Stimulated activated naive CD4-positive, alpha-beta T cell treated with Interleukin-2 at 50 U/mL for 16 hours (primary cell): ENCODE measurements around the gene AP3M1.

Source experiments
- DNase-seq: peaks from one replicate; lab custom pipeline; 2025; lab: John Stamatoyannopoulos, UW

The AP3M1 gene

DNA sequence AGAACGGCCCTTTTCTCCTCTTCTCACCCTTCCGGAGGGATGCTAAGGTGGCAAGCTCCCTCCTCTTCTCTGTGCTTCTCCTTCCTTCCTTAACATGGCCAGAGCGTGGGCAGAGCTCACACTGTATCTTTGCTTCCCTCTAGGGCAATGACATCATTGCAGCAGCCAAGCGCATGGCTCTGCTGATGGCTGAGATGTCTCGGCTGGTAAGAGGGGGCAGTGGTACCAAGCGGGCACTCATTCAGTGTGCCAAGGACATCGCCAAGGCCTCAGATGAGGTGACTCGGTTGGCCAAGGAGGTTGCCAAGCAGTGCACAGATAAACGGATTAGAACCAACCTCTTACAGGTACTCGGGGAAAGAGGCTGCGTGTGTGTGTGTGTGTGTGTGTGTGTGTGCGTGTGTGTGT lies 36.6 kb downstream of the AP3M1 start:
- no peak for DNase-seq

- no peak for DNase-seq
Observed at GRCh38 chr10:74113546-74113945, 37.1 kb downstream of the AP3M1 start.

DNA sequence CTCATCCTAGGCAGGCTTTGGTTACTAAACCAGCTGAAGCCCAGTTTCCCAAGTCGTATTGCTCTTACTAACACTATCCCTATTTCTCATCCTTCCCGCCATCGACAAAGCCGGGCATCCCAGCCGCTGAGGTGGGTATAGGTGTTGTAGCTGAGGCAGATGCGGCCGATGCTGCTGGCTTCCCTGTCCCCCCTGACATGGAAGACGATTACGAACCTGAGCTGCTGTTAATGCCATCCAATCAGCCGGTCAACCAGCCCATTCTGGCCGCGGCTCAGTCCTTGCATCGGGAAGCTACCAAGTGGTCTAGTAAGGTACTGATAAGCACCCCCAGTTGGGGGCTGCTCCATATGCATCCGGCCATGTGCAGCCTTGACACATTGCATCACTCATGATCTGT lies 38.8 kb downstream of the AP3M1 start:
- no peak for DNase-seq

DNA sequence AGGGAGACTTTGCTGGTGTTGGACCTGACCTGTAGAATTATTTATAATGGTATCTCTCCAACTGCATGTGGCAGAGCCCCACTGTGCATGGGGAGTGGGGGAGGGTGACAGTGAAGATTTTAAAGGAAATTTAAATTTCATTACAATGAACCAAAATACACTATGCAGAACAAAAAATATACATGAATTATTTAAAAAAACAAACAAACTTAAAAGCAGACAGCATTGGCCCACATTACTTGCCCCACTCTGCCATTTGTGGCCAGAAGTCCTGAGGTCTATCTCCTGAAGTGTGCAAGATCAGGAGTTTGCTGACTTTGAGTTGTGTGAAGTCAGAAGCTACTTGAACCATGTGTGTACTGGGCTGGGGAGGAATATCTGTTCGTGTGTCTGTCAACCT lies 40.5 kb downstream of the AP3M1 start:
- DNase-seq, result no peak

DNA sequence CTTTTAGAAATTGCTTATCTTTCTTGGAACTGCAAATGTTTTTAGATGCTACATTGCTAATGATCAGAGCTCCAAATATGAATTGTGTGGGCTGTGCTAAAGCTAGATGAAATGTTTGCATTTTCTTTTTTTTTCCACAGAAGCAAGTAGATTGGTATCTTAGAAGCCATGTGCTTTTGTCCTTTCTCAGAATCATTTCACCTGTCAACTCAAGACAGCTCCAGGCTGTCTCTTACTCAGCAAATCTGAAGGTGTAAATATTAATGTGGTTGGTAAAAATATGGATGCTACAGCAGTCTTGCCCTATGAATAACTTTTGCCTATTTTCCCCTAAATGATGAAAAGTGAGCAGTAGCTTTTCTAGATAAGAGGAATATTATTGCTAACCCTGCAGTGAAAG lies 41.2 kb downstream of the AP3M1 start:
- DNase-seq, result no peak

- DNase-seq, result no peak
Observed at GRCh38 chr10:74107391-74107790, 43.2 kb downstream of the AP3M1 start.

- DNase-seq, result no peak
Observed at GRCh38 chr10:74104996-74105395, 45.6 kb downstream of the AP3M1 start.

DNA sequence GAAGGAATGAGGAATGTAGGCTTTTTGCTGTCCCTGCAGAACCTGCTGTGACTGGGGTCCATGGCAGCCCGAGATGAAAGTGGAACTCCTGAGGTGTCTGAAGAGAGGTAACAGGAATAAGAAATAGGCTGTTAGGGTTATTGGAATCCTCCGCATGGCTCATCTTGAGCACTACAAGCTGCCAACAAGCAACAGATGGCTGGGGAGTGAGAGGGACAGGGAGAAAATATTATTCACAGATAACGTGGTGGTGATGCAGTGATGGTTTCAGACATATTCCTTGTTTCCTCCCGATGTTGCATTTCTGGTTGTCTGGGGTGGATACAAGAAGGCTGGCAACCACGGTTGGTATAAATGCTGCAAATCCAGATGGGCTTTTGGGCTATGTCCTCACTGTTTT lies 46.1 kb downstream of the AP3M1 start:
- no peak for DNase-seq

DNA sequence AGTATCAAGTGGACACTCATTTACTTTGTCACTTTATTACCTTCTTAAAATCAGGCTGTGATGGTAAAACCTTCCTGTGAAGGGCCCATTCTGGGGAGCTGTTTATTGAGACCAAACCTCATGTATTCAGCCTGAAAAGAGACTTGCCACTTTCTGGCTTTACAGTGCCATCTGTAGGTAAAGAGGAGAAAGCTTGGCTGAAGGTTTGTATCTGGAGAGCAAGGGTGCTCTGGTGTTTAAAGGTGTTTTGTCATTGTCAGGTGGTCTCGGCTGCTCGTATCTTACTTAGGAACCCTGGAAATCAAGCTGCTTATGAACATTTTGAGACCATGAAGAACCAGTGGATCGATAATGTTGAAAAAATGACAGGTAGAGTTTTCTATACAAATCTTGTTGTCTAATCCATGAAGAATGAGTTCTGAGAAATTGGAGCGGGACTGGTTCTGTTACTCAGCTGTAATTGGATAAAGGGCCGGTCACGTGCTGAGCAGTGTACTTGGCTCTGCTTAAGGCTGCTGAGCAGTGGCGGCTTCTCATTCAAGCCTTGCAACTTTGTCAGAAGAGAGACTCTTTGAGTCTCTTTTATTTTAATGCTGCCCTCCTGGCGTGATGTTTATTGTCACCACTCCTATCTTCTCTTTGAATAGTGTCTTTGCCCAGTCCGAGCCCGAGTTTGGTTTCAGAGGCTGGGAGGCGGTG lies 46.9 kb downstream of the AP3M1 start:
- no peak for DNase-seq

GRCh38 chr10:74099836-74100235 lies 50.8 kb downstream of the AP3M1 start:
- no peak for DNase-seq

DNA sequence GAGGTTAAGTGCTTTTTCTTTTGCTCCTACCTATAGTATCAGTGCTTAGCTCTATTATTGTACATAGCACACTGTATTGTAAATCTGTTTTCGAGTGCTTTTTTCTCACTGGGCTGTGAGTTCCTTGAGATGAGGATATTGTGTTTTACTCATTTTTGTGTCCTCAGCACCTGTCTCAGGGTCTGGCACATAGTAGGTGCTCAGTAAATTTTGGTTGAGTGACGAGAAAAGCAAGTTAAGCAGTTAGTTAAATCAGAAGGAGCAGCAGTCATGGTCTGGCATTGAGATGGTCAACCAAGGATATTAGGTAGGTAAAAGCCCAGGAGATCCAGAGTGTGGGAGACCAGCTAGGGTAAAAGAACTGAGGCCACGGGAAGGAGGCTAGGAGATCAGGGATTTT lies 51.2 kb downstream of the AP3M1 start:
- DNase-seq, result no peak

GRCh38 chr10:74097776-74098175 lies 52.9 kb downstream of the AP3M1 start:
- no peak for DNase-seq

GRCh38 chr10:74096777-74097176 lies 53.9 kb downstream of the AP3M1 start:
- DNase-seq, result no peak

DNA sequence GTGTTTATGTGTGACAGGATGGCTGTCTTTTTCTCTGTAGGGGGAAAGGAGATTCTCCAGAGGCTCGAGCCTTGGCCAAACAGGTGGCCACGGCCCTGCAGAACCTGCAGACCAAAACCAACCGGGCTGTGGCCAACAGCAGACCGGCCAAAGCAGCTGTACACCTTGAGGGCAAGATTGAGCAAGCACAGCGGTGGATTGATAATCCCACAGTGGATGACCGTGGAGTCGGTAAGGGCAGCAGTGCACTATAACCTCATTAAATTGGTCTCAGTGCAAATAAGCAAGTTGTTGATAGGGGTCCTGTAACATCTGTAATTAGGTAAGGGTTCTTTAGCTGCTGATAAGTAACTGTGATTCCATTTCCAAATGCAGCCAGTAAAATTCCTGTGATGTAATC lies 56.4 kb downstream of the AP3M1 start:
- no peak for DNase-seq

DNA sequence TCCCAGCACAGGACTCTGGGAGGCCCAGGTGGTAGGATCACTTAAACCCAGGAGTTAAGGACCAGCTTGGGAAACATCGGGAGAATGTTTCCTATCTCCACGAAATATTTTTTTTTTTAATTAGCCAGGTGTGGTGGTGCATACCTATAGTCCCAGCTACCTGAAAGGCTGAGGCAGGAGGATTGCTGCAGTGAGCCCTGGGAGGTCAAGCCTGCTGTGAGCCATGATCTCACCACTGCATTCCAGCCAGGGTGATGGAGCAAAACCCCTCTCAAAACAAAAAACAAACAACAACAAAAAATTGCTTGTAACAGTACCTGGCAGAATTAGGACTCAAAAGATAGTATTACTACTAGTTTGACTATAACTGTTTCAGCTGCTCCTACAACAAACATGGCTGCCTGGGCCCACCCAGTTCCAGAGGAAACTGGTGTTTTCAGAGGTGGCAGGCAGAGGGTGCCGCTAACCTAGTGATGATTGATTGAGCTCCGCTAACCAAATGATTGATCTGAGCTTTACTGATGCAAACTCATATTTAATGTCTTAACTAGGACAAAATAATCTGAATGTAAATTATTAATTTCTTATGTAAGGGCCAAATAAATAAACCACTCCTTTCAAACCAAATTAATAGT lies 57.0 kb downstream of the AP3M1 start:
- no peak for DNase-seq

GRCh38 chr10:74092372-74092771 lies 58.3 kb downstream of the AP3M1 start:
- DNase-seq, result no peak

DNA sequence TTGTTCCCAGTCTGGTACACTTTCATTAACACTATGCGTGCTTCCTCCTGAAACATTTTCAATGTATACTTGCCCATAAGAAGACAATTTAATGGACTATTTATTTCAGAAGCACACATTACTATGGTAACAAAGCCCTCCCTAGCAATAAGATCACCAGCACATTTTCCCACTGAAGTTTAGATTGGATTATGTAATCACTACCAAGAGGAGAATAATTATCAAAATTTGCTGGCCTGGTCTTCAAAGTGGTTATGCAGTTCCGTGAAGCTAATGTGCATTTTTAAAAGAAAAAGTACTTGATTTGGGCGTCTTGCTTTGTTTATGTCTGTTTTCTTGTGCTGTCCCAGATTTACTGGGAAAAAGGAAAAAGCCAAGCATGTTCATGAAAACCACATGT lies 61.9 kb downstream of the AP3M1 start:
- no peak for DNase-seq

DNA sequence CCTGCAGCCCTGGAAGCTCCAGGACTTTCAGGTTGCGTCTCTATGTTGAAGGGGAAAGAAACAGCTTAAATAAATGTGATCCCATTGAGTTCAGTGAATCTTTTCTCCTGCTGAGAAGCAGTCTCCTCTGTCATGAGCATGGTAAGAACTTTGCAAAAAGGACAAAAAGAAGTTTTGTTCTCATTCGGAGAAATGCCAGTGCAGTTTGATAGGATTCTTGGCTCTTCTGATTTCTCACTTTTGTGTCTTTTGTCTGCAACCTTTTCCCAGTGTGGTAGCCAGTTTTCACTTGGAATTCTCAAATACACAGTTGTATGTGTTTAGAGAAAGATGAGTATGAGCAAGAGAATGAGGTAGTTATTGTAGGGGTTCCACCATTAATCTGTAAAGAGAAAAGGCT lies 64.3 kb downstream of the AP3M1 start:
- no peak for DNase-seq

- no peak for DNase-seq
Observed at GRCh38 chr10:74084955-74085354, 65.7 kb downstream of the AP3M1 start.

GRCh38 chr10:74083304-74083703 lies 67.3 kb downstream of the AP3M1 start:
- no peak for DNase-seq

DNA sequence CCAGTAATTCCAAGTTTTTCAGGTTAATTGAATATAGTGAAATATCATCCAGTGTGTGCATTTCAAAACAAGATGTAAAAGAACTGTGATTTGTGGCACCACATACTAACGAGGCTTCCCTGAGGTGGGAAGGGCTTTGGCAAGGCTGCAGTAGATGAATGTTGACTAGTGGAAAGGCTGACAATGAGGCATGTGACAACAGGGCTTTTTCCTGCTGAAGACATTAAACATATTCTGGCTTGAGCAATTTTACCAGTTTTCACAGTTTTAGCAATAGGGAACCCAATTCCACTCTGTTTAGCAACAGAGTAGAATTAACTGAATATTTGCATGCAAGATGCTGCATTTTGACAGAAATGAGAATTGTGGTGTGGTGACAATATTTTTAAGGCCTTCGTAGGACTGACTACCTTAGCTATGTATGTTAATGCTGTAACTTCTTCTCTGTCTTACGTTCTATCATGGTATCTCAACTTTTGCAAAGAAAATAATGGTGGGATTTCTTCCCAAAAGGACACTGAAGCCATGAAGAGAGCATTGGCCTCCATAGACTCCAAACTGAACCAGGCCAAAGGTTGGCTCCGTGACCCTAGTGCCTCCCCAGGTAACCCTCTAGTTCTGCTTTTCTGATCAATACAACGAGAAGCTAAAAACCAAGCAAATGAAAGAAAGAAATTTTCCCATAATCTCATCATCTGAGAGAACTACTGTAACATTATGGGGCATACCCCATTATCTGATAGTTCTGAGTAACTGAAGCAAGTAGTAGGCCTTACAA lies 68.5 kb downstream of the AP3M1 start:
- DNase-seq, result no peak

DNA sequence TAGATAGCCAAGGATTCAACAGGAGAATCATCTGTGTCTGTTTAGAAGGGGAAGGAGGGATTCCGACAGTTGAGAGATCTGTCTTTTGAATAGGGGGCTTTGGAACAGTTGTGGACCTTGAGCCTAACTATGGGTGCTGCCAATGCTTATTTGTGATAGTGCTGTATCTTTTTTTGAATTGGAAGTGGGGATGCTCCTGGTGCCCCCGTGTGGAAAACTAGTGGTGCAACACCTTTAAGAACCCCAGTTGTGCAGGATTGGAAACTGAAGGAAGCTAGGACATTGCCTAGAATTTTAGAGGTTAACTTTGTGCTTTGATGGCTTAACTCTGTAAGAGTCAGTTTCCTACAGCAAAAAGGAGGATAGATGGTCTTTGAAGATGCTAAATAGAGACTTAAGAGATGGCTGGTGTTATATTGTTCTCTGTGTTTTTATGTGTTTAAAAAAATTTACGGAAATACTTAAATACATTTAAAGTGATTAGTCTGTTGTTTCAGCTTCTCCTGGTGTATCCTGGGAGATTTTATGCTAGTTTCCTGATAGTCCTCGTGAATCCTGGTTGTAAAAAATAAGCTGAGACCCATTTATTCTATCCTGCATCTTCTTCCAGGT lies 69.3 kb downstream of the AP3M1 start:
- peak; percentile 11 for DNase-seq
